ENCODE results near the gene ABHD8.

DNA sequence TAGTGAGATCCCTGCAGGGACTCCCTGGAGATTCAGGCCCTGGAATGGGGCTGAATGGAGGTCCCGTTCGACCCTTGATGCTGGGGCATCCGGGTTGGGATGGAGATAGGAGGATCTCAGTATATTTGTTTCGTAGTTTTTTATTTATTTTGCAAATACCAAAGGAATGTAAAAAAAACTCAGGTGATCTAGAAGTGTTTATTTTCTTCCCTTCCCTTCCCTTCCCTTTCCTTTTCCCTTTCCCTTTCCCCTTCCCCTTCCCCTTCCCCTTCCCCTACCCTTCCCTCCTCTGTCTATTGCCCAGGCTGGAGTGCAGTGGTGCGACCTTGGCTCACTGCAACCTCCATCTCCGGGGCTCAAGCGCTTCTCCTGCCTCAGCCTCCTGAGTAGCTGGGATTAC lies 38.6 kb upstream of the ABHD8 start:
- no peak for TF ChIP-seq EZH2 (IDR thresholded peaks at IDR 0.05; ENCODE audit: insufficient read depth, low read length)
- TF ChIP-seq CTCF (IDR thresholded peaks at IDR 0.05; ENCODE audit: insufficient read depth, low read depth, low read length): no peak

Measured in astrocyte (in vitro differentiated cells and primary cell).